Measurements from ENCODE around the gene DPH3. TPM values are rescaled to one million over a fixed set of nuclear protein-coding genes. Genes with fewer than 3 reads are reported as not detected.

The DPH3 gene
- total and polyA plus RNA-seq, 2 donors (not counting 3 experiments of a cell fraction or from before 2014, with no cell fraction given): 7.7 to 28.7 TPM

- intact Hi-C loops (cut with micrococcal nuclease): no loop called here
- H3K9ac ChIP-seq (replicated peaks; ENCODE audit: extremely low read depth, insufficient read depth, low read length): no peak overlapping the region
- FAIRE-seq: no peak
Measured at GRCh38 chr3:16272588-16272987, 7.8 kb upstream of the DPH3 start.

More at GRCh38 chr3:16272588-16272987, 7.8 kb upstream of the DPH3 start:
- BruUV-seq (replicated peaks): no TSS peak
- Histone ChIP-seq H3K27me3 (ENCODE audit: control insufficient read depth in 2 of 2, insufficient read depth in 2 of 2, low read length in 2 of 2) (no peaks in the 10 kb centered on the region), H3K4me1 (ENCODE audit: control insufficient read depth, extremely low read depth, insufficient read depth, low read length) (peaks cover 6% of the 10 kb centered on the region), H3K4me2 (ENCODE audit: insufficient read depth, low read length) (no peak overlapping the region), H3K27ac (ENCODE audit: insufficient read depth, low read depth, low read length) (no peak overlapping the region), H2AFZ (ENCODE audit: low read depth, low read length) (no peak overlapping the region), H3K79me2 (ENCODE audit: control insufficient read depth, insufficient read depth, low read length) (peaks cover 5% of the 10 kb centered on the region), H3K36me3 (ENCODE audit: control insufficient read depth in 2 of 2, extremely low read depth in 1 of 2, insufficient read depth in 2 of 2, low read length in 2 of 2) (peaks cover 0 to 5% of the 10 kb centered on the region in 2 experiments), H3K9me3 (replicated peaks; ENCODE audit: control insufficient read depth, insufficient read depth, low read length) (no peaks in the 10 kb centered on the region), H4K20me1 (replicated peaks; ENCODE audit: control insufficient read depth, extremely low read depth, insufficient read depth, low read length) (no peaks in the 10 kb centered on the region), H3K9me1 (replicated peaks; ENCODE audit: control insufficient read depth, extremely low read depth, insufficient read depth, low read length) (no peaks in the 10 kb centered on the region), H3K4me3 (replicated peaks in 1 of 3; ENCODE audit: insufficient read depth in 1 of 3, low read depth in 1 of 3, low read length in 3 of 3) (no peak overlapping the region)
- DNase-seq (ENCODE audit: low read depth, low spot score): no peak
- POLR2A ChIA-PET: no interaction called here
- no peak for TF ChIP-seq FOS (IDR thresholded peaks at IDR 0.05; ENCODE audit: borderline replicate concordance, insufficient read depth, low read length)
- TF ChIP-seq POLR2A (IDR thresholded peaks at IDR 0.05; ENCODE audit: low read depth, low read length): no peak
- TF ChIP-seq POLR2AphosphoS5 (IDR thresholded peaks at IDR 0.05; ENCODE audit: insufficient read depth, low read depth, low read length): no peak
- no peak for TF ChIP-seq GATA2 (IDR thresholded peaks at IDR 0.05; ENCODE audit: insufficient read depth, insufficient read length, low read depth, low read length)
- no peak for TF ChIP-seq MAX (IDR thresholded peaks at IDR 0.05; ENCODE audit: insufficient read depth, insufficient read length)
- TF ChIP-seq MYC (IDR thresholded peaks at IDR 0.05; ENCODE audit: low read depth, low read length): no peak
- TF ChIP-seq JUN (IDR thresholded peaks at IDR 0.05; ENCODE audit: borderline replicate concordance, insufficient read depth, insufficient read length, low read depth): no peak
- no peak for TF ChIP-seq CTCF (IDR thresholded peaks at IDR 0.05; ENCODE audit: extremely low read depth in 1 of 2, insufficient read depth in 1 of 2, low read depth in 1 of 2, low read length in 2 of 2)
- no peak for TF ChIP-seq EZH2 (IDR thresholded peaks at IDR 0.05; ENCODE audit: borderline replicate concordance, low read depth, low read length, severe bottlenecking)
- dilution Hi-C loops (cut with MboI; ENCODE audit: extremely low pct_ligation_motif_present, low sequenced_read_pairs): no loop called here
- CTCF ChIA-PET: interaction anchor here (0.7 to 2.5 kb wide), 4 partner anchors 9 to 245 kb away, joined by 3 to 16 read pairs (median 4); no protein-coding TSS in a partner anchor
